ELR (cell line): ENCODE measurements around the gene HAUS5.
"Not testable (repeated sequence)": the region's sequence is repeated elsewhere in the genome, so short reads cannot be mapped to it uniquely, and the experiment has no call there.

Experiments
- DNase-seq: peaks from one replicate; pipeline ENCODE4 v3.0.0-alpha.2; 2015; ENCODE audit warnings: low read depth

The HAUS5 gene

GRCh38 chr19:35642798-35643254, 30.3 kb downstream of the HAUS5 start:
- no peak for DNase-seq

GRCh38 chr19:35643255-35644205, 31.0 kb downstream of the HAUS5 start:
- DNase-seq = peak; percentile 85

GRCh38 chr19:35644206-35644986, 31.9 kb downstream of the HAUS5 start:
- DNase-seq = peak; percentile 95

DNA sequence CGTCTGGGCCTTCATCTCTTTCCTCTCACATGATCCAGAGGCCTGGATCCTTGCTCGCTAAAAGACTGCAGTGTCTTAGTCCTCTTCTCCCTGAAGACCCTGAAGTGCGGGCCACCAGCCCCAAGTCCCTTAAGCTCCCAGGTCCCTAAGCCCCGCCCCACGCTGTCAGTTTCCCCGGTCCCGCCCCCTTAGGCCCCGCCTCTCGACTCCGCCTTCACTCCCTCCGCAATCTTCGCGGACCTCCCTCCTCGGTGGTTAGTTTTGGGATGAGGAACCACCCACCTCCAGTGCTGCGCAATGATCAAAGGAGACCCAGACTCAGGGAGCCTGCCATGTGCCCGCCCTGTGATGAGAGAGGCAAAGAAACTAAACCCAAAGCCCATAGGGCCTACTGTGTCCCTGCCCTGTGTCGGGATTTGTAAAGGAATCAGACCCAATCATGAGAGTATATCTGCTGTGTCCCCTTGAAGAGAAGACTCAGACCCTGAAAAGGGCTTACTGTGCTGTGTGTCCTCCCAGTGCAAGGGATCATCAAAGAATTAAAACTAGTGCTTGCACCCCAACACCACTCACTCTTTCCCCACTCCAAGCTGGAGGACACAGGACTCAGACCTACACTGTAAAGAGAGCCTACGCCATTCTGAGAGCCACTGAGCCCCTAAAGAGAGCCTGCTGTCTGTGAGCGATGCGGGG, 32.6 kb downstream of the HAUS5 start:
- DNase-seq = peak; percentile 64

DNA sequence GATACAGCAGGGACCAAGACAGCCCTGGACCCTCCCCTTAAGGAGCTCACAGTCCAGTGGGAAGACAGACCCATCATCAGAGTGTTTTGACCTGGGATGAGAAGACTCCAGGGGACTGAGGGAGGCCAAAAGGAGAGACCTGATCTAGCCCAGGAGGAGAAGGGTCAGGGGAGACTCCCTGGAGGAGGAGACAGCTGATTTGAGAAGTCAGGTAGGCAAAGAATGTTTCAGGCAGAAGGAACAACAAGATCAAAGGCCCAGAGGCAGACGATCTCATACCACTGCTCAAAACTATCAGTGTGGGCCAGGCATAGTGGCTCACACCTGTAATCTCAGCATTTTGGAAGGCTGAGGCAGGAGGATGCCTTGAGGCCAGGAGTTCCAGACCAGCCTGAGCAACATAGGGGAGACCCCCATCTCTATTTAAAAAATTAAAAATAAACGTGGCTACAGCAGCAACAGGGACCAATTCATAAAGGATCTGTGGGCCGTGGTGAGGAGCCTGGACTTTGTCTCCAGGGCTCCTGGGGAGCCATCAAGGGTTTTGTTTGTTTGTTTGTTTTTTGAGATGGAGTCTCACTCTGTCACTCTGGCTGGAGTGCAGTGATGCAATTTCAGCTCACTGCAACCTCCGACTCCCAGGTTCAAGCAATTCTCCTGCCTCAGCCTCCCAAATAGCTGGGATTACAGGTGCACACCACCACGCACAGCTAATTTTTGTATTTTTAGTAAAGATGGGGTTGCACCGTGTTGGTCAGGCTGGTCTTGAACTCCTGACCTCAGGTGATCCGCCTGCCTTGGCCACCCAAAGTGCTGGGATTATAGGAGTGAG, 33.4 kb downstream of the HAUS5 start:
- no peak for DNase-seq

DNA sequence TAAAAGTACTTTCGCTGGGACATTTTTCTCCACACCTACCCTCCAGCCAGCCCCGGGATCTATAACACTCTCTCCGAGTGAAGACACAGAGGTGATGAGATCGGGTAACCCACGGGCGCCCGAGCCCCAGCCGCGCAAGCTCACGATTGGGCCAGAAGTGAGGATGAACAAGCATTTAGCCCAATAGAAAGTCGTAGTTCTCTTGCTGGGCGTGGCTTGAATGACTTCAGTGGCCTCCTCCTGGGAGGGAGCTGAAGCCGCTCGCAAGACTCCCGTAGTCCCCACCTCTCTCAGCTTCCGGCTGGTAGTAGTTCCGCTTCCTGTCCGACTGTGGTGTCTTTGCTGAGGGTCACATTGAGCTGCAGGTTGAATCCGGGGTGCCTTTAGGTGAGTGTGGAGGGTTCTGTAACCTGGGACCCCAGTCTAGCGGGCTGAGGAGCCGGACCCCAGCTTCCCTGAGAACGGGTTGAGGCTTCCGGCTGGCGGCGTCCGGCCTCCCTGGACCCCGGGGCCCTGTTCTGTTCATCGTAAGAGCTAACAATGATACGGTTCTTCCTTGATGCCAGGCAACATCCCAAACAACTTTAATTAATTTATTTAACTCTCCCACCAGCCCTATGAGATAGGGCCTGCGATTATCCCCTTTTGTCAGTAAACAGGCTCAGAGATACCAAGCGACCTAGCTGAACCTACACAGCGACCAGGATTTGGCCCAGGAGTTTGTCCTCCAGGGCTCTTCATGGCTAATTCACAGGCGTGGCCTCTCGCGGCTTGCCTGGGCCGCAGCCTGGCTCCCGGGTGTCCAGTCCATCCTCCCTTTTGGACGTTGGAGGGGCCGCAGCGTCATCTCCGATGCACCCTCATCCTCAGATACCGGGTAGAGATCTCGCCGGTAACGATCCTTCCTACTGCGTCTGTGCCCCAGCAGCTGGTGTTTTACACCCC, 35.8 kb downstream of the HAUS5 start, which contains the start of gene COX6B1:
COX6B1 (plus strand) TSS at position 307 of the 945 bp plus-strand sequence. CDS start 2,921 bp downstream, outside the sequence.
- DNase-seq = peak; percentile 98

DNA sequence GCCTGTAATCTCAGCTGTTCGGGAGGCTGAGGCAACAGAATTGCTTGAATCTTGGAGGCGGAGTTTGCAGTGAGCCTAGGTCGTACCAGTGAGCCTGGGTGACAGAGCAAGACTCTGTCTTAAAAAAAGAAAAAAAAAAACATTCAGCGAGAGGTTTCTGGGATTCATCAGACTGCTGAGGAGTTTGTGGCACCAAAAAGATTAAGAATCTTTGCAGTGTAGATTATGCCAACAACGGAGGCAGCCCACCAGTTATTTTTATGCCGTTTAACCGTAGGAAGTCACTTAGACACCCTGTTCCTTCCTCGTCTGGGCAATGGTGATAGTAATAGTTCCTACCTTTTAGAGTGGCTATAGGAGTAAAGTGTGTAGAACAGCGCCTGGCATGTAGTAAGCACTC, 38.0 kb downstream of the HAUS5 start:
- DNase-seq = no peak

- DNase-seq = not testable (repeated sequence)
Observed at GRCh38 chr19:35654828-35655227, 42.3 kb downstream of the HAUS5 start.

DNA sequence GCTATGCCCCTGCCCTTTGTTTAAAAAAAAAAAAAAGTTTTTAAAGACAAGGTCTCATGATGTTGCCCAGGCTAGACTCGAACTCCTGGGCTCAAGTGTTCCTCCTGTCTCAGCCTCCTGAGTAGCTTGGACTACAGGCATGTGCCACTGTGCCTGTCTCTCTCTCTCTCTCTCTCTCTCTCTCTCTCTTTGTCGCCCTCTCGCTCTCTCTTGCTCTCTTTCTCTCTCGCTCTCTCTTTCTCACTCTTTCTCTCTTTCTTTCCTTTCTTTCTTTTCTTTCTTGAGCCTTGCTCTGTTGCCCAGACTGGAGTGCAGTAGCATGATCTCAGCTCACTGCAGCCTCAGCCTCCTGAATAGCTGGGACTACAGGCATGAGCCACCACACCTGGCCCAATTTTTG, 43.1 kb downstream of the HAUS5 start:
- DNase-seq = no peak

GRCh38 chr19:35656700-35657099, 44.2 kb downstream of the HAUS5 start:
- no peak for DNase-seq

DNA sequence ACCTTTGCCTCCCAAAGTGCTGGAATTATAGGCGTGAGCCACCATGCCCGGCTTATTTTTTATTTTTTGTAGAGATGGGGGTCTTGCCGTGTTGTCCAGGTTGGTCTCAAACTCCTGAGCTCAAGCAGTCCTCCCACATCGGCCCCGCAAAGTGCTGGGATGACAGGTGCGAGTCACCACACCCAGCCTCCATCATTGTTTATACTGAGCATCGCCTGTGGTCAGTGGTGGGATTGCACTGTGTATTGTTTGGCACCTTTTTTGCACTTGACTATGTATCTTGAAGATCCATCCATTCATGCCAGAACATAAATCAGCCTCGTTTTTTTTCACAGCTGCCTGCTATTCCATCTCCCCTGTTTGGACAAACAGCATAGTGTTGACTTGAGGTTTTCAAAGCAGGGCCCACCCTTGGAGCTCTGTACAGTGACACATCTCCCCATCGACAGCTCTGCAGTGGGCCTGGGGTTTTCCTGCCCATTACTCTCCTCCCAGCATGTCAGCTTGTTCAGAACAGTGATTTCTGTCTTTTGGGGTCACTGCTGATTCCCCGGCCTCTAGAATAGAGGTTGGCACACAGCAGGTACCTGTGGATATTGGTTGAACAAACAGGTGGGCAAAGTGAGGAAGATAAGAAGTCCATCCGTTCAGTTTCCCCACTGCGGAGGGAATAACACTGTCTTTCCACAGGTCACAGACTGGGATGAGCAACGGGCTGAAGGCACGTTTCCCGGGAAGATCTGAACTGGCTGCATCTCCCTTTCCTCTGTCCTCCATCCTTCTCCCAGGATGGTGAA, 45.6 kb downstream of the HAUS5 start:
- peak; percentile 53 for DNase-seq

- DNase-seq = no peak
Observed at GRCh38 chr19:35661995-35662340, 49.4 kb downstream of the HAUS5 start.

- DNase-seq = no peak
Observed at GRCh38 chr19:35663981-35664380, 51.4 kb downstream of the HAUS5 start.

- DNase-seq = no peak
Observed at GRCh38 chr19:35665157-35665556, 52.6 kb downstream of the HAUS5 start.

DNA sequence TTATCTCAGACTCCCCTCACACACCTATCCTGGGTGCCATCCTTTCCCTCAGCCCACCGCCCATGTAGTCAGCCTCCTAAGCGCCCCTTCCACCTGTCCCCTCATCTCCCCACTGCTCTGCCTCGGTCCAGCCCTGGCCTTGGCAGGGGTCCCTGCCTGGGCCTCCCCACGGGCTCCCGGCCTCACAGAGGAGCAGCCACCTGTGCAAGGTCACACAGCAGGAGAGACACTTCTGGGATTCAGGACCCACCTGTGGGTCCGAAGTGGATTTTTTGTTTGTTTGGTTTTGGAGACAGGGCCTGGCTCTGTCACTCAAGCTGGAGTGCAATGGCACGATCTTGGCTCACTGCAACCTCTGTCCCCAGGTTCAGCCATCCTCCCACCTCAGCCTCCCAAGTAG, 53.1 kb downstream of the HAUS5 start:
- DNase-seq = no peak

GRCh38 chr19:35666251-35666913, 53.8 kb downstream of the HAUS5 start, which contains the start of gene UPK1A:
Gene UPK1A (plus strand): TSS chr19:35666517. CDS start chr19:35666813, 296 bp downstream.
- DNase-seq = no peak

DNA sequence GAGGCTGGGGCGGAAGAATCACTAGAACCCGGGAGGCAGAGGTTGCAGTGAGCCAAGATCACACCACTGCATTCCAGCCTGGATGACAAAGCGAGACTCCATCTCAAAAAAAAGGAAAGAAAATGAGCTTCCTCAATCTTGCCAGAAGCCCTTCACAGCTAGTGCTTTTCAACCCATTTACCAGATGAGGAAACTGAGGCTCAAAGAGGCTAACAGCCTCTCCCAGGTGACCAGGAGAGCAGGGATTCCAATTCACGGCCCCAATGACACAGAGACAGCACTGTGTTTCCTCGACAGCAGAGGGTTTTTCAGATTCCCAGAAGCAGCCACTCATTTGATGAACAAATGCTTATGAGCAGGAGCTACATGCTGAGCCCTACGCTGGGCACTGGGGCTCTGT, 57.0 kb downstream of the HAUS5 start:
- no peak for DNase-seq

- DNase-seq = no peak
Observed at GRCh38 chr19:35669974-35670373, 57.4 kb downstream of the HAUS5 start.

DNA sequence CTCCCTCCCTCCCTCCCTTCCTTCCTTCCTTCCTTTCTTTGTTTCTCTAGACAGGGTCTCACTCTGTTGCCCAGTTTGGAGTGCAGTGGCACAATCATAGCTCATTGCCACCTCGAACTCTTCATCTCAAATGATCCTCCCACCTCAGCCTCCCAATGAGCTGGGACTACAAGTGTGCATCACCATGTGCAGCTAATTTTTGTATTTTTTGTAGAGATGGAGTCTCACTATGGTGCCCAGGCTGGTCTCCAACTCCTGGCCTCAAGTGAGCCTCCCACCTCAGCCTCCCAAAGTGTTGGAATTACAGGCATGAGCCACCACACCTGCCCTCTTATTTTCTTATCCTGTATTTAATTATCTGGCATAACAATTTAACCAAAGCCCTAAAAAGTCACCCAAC, 58.2 kb downstream of the HAUS5 start:
- DNase-seq = no peak
